ENCODE measurements around the gene CDH22.

Gene CDH22

GRCh38 chr20:46220455-46221207 lies 87.7 kb downstream of the CDH22 start:
- no peak overlapping the region for H3K4me3 ChIP-seq (ENCODE audit: low read depth, low read length)

DNA sequence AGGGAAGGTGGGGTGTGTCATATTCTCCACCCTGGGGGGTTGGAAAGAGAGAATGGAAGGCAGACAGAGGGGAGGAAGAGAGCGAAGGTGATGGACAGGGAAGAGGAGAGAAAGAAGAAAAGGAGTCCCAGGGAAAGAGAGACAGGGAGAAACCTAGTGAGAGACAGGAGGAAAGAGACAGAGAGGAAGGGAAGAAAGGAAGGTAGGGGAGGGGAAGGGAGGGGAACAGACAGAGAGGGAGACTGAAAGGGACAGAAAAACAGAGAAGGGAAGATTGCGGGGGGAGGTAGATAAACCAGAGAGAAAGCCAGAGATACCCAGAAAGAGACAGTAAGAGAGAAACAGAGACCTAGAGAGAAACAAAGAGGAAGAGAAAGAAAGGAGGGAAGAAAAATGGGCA lies 88.4 kb downstream of the CDH22 start:
- H3K4me3 ChIP-seq (ENCODE audit: low read depth, low read length): no peak overlapping the region

GRCh38 chr20:46219190-46219589 lies 89.1 kb downstream of the CDH22 start:
- no peak overlapping the region for H3K4me3 ChIP-seq (ENCODE audit: low read depth, low read length)

DNA sequence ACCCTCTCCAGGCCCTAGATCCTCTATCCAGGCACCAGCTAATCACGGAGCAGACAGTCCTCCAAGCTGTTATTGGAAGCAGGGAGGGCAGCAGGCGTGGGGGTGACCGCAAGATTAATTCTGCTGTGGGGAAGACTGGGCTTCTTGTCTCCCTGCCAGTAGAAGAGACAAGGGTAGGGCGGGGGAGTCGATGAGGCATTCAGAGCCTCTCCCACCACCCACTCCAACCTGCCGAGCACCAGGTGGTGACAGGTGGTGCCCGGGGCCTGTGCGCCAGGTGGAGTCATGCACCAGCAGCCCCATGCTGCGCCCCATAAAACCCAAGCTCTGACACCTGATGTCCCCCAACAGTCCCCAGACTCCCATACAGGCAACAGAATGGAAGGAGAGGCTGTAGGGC lies 89.6 kb downstream of the CDH22 start:
- H3K4me3 ChIP-seq (ENCODE audit: low read depth, low read length): no peak overlapping the region

DNA sequence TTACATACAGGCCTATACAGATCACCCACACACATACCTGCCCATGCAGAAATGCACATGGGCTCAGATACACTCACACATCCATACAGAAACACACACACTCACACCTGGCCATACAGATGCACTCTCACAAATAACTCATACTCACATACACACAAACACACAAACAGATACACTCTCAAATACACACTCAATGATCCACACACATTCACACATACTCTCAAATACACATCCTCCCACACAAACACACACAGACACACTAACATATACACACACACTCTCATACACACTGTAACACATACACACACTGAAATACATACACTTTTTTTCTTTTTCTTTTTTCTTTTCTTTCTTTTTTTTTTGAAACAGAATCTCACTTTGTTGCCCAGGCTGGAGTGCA lies 90.7 kb downstream of the CDH22 start:
- no peak overlapping the region for H3K4me3 ChIP-seq (ENCODE audit: low read depth, low read length)

GRCh38 chr20:46216770-46217464 lies 91.4 kb downstream of the CDH22 start:
- H3K4me3 ChIP-seq (ENCODE audit: low read depth, low read length): no peak overlapping the region

DNA sequence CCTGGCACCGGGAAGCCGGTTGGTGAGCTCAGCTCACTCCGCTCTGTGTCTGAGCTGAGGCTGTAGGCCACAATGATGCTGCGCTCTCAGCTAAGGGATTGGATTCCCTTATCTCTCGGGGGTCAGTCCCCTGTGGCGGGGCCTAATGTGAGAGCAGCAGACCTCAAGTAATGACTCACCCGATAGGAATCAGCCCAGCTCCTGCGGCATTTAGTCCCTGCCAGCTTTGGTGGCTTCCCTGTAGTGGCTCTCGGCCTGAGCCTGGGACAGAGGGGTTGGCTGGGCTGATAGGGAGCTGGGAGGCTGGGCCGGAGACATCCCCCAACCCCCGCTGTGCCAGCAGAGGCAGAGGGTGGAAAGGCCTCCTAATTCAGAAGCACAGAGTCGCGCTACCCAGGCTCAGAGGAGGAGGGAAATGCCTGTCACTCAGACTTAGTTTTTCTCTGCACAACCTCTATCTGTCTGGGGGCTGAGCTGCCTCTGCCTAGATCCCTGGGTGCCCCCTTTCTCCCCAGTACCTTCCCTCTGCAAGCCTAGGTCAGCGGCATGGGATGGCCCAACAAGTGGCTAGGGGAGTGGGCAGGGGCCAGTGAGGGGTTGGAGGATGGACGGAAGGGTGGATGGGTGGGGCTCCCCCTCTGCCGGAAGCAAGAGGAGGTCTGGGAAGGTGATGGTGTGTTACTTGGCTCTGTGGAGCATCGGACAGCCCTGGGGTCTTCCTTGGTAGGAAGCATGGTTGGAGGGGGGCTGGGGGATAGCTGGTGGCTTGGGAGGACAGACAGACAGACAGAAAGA lies 92.2 kb downstream of the CDH22 start:
- H3K4me3 ChIP-seq (ENCODE audit: low read depth, low read length): no peak overlapping the region

- H3K4me3 ChIP-seq (ENCODE audit: low read depth, low read length): no peak overlapping the region
Observed at GRCh38 chr20:46214824-46215488, 93.3 kb downstream of the CDH22 start.

DNA sequence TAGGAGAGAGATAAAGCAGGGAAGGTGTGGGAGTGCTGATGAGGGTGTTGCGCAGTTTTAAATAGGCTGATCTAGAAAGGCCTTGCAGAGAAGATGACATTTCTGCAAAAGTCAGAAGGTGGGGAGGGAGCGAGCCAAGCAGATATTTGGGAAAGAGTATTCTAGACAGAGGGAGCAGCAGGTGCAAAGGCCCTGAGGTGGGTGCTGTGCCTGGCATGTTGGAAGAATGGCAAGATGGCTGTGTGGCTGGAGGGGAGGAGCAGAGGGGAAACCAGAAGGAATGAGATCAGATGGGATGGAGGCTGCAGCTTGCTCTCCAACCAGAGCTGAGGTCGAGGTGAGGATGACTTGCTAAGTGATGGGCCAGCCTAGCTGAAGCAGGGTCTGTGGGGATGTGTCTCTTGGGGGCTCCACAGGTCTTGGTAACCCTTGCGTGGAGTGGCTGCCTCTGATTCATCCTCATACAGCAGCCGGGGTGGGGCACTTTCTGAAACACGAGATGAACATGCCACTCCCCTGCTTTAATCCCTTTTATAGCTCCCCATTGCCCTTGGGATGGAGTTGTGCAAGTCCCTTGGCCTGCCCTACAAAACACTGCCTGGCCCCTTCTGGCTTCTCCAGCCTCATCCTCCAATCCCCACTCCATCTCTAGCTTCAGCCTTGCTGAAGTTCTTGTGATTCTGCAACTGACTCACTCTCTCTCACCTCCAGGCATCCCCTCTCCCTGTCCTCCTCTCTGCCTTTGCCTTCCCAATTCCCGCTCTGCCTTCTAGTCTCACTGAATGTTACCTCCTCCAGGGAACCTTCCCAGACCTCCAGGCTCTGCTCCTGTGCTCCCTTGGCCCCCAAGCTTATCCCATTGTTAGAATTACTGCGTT lies 94.1 kb downstream of the CDH22 start:
- no peak overlapping the region for H3K4me3 ChIP-seq (ENCODE audit: low read depth, low read length)

- H3K4me3 ChIP-seq (ENCODE audit: low read depth, low read length): no peak overlapping the region
Observed at GRCh38 chr20:46212876-46213275, 95.4 kb downstream of the CDH22 start.

- H3K4me3 ChIP-seq (ENCODE audit: low read depth, low read length): no peak overlapping the region
Observed at GRCh38 chr20:46212252-46212651, 96.0 kb downstream of the CDH22 start.

GRCh38 chr20:46211331-46211722 lies 97.0 kb downstream of the CDH22 start:
- no peak overlapping the region for H3K4me3 ChIP-seq (ENCODE audit: low read depth, low read length)

DNA sequence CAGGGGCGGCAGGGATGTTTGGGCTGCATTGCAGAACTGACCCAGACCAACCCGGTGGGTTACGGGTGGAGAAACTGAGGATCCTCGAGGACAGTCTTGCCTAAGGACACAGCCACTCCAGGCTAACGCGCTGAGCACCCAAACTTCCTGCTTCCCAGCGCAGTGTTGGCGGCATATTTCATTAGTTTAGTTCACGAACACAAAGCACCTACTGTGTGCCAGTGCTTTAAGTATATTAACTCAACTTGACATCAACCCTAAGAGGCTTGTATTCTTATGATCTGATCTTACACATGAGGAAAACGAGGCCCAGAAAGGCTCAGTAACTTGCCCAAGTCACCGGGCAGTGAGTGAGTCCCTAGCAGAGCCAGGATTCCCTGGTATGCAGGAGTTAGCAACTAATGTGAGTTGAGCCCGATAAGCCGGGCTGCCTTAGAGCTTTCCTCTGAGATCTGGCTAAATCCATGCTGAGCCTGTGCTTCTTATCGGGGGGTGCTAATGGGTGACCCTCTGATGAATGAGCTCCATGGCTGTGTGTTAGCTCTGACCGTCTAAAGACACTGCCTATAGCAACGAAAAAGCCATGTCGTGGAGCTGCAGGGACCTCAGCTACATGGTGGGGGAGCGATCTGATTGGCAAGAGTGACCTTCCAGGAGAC lies 97.5 kb downstream of the CDH22 start:
- no peak overlapping the region for H3K4me3 ChIP-seq (ENCODE audit: low read depth, low read length)

- H3K4me3 ChIP-seq (ENCODE audit: low read depth, low read length): no peak overlapping the region
Observed at GRCh38 chr20:46209930-46210671, 98.2 kb downstream of the CDH22 start.

DNA sequence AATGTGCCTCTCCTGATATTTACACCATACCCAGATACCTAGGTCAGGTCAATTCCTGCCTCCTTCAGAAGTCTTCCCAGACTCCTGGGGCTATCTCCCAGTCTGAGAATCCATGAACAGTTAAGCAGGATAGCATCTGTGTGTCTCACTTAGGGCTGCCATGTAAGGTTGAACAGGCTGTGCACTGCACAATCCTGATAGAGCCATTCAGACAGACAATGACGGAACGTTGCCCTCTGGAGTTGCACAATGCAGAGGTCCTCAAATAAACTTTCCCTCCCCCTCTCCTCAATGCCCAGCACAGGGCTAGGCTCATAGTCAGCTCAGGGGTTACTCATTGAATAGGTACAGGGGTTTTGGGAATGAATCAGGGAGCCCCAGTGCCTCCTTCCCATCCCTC lies 100.5 kb downstream of the CDH22 start:
- H3K4me3 ChIP-seq (ENCODE audit: low read depth, low read length): no peak overlapping the region

DNA sequence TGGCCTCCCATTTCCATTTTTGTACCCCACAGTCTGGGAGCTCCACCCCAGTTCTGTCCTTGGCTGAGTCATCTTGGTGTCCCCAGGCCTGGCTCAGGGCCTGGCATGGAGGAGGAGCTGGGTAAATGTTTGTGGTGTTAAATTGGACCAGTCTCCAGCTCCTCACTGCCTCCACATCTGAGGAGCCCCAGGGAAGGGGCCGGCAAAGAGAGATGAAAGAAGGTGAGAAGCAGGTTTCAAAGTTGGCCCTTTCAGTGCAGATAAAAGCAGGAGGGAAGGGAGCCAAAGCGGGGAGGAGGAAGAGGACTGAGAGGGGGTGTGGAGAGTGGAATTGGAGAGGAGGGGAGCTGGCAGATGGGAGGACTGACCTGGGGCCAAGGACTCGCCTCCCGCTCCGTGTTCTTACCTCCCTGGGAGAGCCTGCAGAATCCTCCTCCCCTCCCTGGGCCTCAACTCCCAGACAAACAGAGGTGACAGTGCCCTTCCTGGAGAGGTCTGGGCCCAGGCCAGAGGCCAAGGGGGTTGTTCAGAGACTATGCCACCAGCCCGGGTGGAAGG lies 101.2 kb downstream of the CDH22 start:
- H3K4me3 ChIP-seq (ENCODE audit: low read depth, low read length): no peak overlapping the region

DNA sequence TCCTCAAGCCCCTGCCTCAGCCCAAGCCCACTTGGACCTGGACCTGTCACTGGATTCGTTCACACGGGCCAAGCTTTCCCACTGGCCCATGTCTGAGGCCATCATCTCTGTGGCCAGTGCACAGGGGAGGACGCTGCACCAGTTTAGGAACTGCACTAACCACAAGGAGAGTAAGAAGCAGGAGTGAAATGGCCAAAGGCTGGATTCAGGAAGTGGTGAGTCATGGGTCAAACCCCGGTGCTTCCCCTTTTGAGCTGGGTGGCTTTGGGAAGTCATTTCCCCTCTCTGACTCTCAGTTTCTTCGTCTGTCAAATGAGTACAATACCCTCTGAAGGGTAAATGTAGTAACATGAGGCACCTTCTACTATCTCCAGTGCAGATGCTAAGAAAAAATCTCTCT lies 102.3 kb downstream of the CDH22 start:
- no peak overlapping the region for H3K4me3 ChIP-seq (ENCODE audit: low read depth, low read length)

- no peak overlapping the region for H3K4me3 ChIP-seq (ENCODE audit: low read depth, low read length)
Observed at GRCh38 chr20:46205349-46205748, 102.9 kb downstream of the CDH22 start.

Measured in iPS-11a (cell line).